Panc1 (cell line): ENCODE measurements around the gene ACER2. TPM values are rescaled to one million over a fixed set of nuclear protein-coding genes. Genes with fewer than 3 reads are reported as not detected.

Experiments
- ATAC-seq: fragments of 200-7000 bp; cut with Tn5 transposase; 2 replicates; pipeline ENCODE4 v1.9.1; 2020; ENCODE audit warnings: mild to moderate bottlenecking, moderate library complexity
- BruUV-seq: library from RNA; stranded (reverse); fragments of 400-500 nt; replicated peaks from 2 replicates; lab custom pipeline; 2021; lab: Mats Ljungman, UMichigan
- CTCF ChIA-PET: fragments of 300-600 bp; sonication (Branson Sonifier 250); formaldehyde crosslinking; loops from one replicate; lab custom pipeline; 2022; ENCODE audit warnings: antibody characterized with exemption; lab: Charles Lee
- POLR2A ChIA-PET: fragments of 300-600 bp; sonication (Branson Sonifier 250); formaldehyde crosslinking; loops from one replicate; lab custom pipeline; 2022; ENCODE audit warnings: antibody characterized with exemption; lab: Charles Lee
- DNase-seq: peaks from one replicate; pipeline ENCODE4 v3.0.0-alpha.2; 2010; ENCODE audit warnings: low read depth, low spot score
- H3K27ac ChIP-seq: 2 replicates; pipeline ENCODE4 v1.5.1; 2011; ENCODE audit warnings: mild to moderate bottlenecking, low read length, inconsistent platforms
- H3K27me3 ChIP-seq: fragments of 200-500 bp; sonication (Bioruptor generic); 2 replicates; pipeline ENCODE4 v1.6.0; 2014; ENCODE audit warnings: low read length, inconsistent platforms; ENCODE audit not compliant: control insufficient read depth, insufficient read depth
- H3K36me3 ChIP-seq: fragments of 200-500 bp; sonication (Bioruptor generic); 2 replicates; pipeline ENCODE4 v1.5.1; 2014; ENCODE audit warnings: inconsistent platforms, mild to moderate bottlenecking, low read length, moderate library complexity; ENCODE audit not compliant: control insufficient read depth, insufficient read depth
- H3K4me1 ChIP-seq: 2 replicates; pipeline ENCODE4 v1.5.1; 2011; ENCODE audit warnings: inconsistent platforms, mild to moderate bottlenecking, low read length, moderate library complexity; ENCODE audit not compliant: control insufficient read depth, insufficient read depth
- H3K4me3 ChIP-seq, 2 experiments: 2 replicates each; pipeline ENCODE4 v1.5.1; 2011 to 2012; ENCODE audit warnings: low read depth in 2 of 2, low read length in 2 of 2, mild to moderate bottlenecking in 2 of 2, inconsistent platforms in 1 of 2, moderate library complexity in 1 of 2
- H3K9me3 ChIP-seq: fragments of 200-500 bp; sonication (Bioruptor generic); 2 replicates; pipeline ENCODE4 v1.5.1; 2014; ENCODE audit warnings: low read depth, mild to moderate bottlenecking, inconsistent platforms, low read length, moderate library complexity; ENCODE audit not compliant: control insufficient read depth, insufficient read depth
- POLR2AphosphoS5 ChIP-seq: IDR thresholded peaks from 2 replicates; pipeline ENCODE4 v1.6.1; 2012; ENCODE audit warnings: mild to moderate bottlenecking, low read depth, low read length, moderate library complexity
- SIN3A ChIP-seq: IDR thresholded peaks from 2 replicates; pipeline ENCODE4 v1.6.1; 2012; ENCODE audit warnings: low read depth, mild to moderate bottlenecking, low read length, moderate library complexity, borderline replicate concordance; ENCODE audit not compliant: insufficient read depth
- TCF7L2 ChIP-seq: IDR thresholded peaks from 2 replicates; pipeline ENCODE4 v1.6.1; 2011; ENCODE audit warnings: mild to moderate bottlenecking, low read depth, low read length, inconsistent platforms
- in situ Hi-C: cut with HindIII; loops from 2 replicates; pipeline ENCODE4 v1.10.0; 2016; ENCODE audit warnings: low sequenced_read_pairs, low pct_unique_long_range_greater_than_20kb
- intact Hi-C: fragments of 100-400 bp; cut with micrococcal nuclease; formaldehyde crosslinking; loops from one replicate; pipeline ENCODE4 v1.10.0; 2022; ENCODE audit not compliant: unreplicated experiment
- total RNA-seq: library from RNA; stranded (reverse); gene quantifications from one replicate; pipeline ENCODE4 v1.2.1, GENCODE V29; 2021; ENCODE audit not compliant: unreplicated experiment
- TF ChIP-seq, protein P1 (sequence below): fragments of 450-650 bp; IDR thresholded peaks from 2 replicates; pipeline ENCODE4 v1.5.1; 2017; ENCODE audit warnings: mild to moderate bottlenecking
- TF ChIP-seq, protein P2 (sequence below), 2 experiments: IDR thresholded peaks; 2 replicates each; pipeline ENCODE4 v1.6.1; 2011 to 2012; ENCODE audit warnings: low read depth in 2 of 2, control low read depth in 1 of 2, low read length in 1 of 2, mild to moderate bottlenecking in 1 of 2, moderate library complexity in 1 of 2; ENCODE audit not compliant: insufficient read depth in 1 of 2

The ACER2 gene
- total RNA-seq, 1 experiment from 2014 or later, result 1.3 TPM

DNA sequence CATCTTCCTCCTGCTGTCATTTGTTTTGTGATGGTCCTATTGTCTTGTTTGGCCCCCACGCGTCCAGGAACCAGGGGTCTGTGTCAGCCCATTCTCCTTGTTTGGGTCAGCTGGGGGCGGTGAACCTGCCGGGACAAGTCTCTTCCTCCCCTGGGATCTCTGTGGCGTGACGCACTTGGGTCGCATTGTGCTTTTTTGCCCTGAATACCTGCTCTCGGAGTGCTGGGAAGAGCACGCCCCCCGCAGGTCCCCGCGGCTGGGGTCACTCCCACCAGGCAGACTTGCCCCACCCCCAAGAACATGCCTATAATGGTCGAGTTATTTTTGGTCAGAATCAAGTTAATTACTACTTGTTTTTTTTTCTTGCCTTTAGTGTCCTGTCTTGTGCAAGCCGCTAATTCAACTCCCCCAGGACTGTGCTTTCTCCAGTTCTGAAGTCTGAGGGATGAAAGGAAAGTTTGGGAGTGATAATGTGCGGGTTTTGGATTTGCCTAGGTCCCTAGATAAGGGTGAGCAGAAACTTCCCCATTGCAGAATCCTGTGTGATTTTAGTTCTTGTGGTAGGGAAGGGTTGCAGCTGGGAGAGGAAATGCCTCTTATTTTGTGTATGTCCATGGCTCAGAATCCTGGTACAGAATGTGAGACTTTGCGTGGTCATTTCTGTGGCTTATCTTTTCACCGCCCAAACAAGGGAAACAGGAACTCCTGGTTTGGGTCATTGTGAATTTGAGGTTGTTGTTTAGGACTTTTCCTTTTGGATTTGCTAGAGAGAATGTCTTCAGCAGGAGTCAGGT, 789 bp downstream of the ACER2 start:
- no TSS peak for BruUV-seq
- in situ Hi-C loops (no loop called here), intact Hi-C loops (no loop called here)
- POLR2A ChIA-PET, result no interaction called here
- H3K27ac ChIP-seq, result no peak overlapping the region
- no peaks in the 10 kb centered on the region for H3K36me3 ChIP-seq
- H3K4me3 ChIP-seq, result peak overlapping the region; percentile 60 to 64
- TF ChIP-seq, protein P1, sequence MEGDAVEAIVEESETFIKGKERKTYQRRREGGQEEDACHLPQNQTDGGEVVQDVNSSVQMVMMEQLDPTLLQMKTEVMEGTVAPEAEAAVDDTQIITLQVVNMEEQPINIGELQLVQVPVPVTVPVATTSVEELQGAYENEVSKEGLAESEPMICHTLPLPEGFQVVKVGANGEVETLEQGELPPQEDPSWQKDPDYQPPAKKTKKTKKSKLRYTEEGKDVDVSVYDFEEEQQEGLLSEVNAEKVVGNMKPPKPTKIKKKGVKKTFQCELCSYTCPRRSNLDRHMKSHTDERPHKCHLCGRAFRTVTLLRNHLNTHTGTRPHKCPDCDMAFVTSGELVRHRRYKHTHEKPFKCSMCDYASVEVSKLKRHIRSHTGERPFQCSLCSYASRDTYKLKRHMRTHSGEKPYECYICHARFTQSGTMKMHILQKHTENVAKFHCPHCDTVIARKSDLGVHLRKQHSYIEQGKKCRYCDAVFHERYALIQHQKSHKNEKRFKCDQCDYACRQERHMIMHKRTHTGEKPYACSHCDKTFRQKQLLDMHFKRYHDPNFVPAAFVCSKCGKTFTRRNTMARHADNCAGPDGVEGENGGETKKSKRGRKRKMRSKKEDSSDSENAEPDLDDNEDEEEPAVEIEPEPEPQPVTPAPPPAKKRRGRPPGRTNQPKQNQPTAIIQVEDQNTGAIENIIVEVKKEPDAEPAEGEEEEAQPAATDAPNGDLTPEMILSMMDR, result no peak
- no peak for TF ChIP-seq SIN3A
- no peak for TF ChIP-seq TCF7L2
- TF ChIP-seq, protein P2, sequence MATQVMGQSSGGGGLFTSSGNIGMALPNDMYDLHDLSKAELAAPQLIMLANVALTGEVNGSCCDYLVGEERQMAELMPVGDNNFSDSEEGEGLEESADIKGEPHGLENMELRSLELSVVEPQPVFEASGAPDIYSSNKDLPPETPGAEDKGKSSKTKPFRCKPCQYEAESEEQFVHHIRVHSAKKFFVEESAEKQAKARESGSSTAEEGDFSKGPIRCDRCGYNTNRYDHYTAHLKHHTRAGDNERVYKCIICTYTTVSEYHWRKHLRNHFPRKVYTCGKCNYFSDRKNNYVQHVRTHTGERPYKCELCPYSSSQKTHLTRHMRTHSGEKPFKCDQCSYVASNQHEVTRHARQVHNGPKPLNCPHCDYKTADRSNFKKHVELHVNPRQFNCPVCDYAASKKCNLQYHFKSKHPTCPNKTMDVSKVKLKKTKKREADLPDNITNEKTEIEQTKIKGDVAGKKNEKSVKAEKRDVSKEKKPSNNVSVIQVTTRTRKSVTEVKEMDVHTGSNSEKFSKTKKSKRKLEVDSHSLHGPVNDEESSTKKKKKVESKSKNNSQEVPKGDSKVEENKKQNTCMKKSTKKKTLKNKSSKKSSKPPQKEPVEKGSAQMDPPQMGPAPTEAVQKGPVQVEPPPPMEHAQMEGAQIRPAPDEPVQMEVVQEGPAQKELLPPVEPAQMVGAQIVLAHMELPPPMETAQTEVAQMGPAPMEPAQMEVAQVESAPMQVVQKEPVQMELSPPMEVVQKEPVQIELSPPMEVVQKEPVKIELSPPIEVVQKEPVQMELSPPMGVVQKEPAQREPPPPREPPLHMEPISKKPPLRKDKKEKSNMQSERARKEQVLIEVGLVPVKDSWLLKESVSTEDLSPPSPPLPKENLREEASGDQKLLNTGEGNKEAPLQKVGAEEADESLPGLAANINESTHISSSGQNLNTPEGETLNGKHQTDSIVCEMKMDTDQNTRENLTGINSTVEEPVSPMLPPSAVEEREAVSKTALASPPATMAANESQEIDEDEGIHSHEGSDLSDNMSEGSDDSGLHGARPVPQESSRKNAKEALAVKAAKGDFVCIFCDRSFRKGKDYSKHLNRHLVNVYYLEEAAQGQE (IDR thresholded peaks at IDR 0.05; ENCODE audit: insufficient read depth in 1 of 2, low read depth in 2 of 2, low read length in 1 of 2), result no peak
- no peak for TF ChIP-seq POLR2AphosphoS5
- no peaks in the 10 kb centered on the region for H3K9me3 ChIP-seq
- H3K4me1 ChIP-seq, result no peaks in the 10 kb centered on the region
- CTCF ChIA-PET, result no interaction called here
- H3K27me3 ChIP-seq, result no peaks in the 10 kb centered on the region
- no peak for DNase-seq
- no peak for ATAC-seq

DNA sequence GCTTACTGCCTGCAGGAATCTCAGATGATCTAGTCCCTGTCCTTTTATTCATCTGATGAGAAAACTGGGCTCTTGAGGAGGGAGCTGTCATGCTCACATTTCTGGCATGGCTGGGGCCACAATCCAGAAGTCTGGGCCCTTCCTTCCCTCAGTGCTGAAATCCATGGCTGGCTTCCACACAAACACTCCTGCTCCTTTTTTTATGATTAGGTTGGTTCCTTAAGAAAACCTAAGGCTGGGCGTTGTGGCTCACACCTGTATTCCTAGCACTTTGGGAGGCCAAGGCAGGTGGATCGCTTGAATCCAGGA, 1.3 kb downstream of the ACER2 start:
- no peaks in the 10 kb centered on the region for H3K4me1 ChIP-seq
- CTCF ChIA-PET, result no interaction called here
- no peaks in the 10 kb centered on the region for H3K36me3 ChIP-seq
- POLR2A ChIA-PET, result no interaction called here
- H3K9me3 ChIP-seq, result no peaks in the 10 kb centered on the region
- no peaks in the 10 kb centered on the region for H3K27me3 ChIP-seq
- H3K4me3 ChIP-seq, result no peak overlapping the region
- in situ Hi-C loops, result no loop called here
- DNase-seq (no peak), ATAC-seq (no peak)
- TF ChIP-seq POLR2AphosphoS5 (no peak), SIN3A (no peak), TCF7L2 (no peak)
- TF ChIP-seq, protein P1, result no peak
- TF ChIP-seq, protein P2 (IDR thresholded peaks at IDR 0.05; ENCODE audit: insufficient read depth in 1 of 2, low read depth in 2 of 2, low read length in 1 of 2), result no peak
- BruUV-seq, result no TSS peak
- intact Hi-C loops, result no loop called here
- no peak overlapping the region for H3K27ac ChIP-seq
